ENCODE results near the gene IWS1.
"Not testable (repeated sequence)": the region's sequence is repeated elsewhere in the genome, so short reads cannot be mapped to it uniquely, and the experiment has no call there.

Gene IWS1

DNA sequence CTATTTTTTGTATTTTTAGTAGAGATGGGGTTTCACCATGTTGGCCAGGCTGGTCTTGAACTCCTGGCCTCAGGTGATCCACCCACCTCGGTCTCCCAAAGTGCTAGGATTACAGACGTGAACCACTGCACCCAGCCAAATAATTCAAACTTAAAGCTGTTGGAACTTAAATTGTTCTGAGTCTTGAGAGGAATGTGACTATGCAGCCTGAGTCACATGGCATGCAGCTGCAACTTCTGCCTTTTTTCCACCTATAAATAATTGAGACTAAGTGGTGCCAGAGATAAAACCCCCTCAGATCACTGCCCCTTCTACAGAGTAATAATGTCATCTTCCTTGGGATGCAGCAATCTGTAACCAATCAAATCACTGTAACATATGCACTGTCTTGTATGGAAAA lies 3.1 kb upstream of the IWS1 start:
- H3K27ac ChIP-seq (ENCODE audit: insufficient read depth in 1 of 2, low read depth in 1 of 2, low read length in 2 of 2, poor library complexity in 1 of 2, severe bottlenecking in 2 of 2); H3K9me3 ChIP-seq (ENCODE audit: control extremely low read depth in 1 of 5, control insufficient read depth in 4 of 5, insufficient read depth in 2 of 5, low read depth in 1 of 5, low read length in 4 of 5); H3K36me3 ChIP-seq (ENCODE audit: control insufficient read depth in 4 of 4, insufficient read depth in 4 of 4, low read length in 3 of 4); DNase-seq; H3K27me3 ChIP-seq (replicated peaks in 2 of 5; ENCODE audit: control insufficient read depth in 4 of 5, insufficient read depth in 5 of 5, low read length in 4 of 5); POLR2A ChIA-PET; H3K4me3 ChIP-seq (ENCODE audit: control insufficient read depth in 1 of 7, extremely low read depth in 1 of 7, insufficient read depth in 4 of 7, low read depth in 2 of 7, low read length in 6 of 7): not testable (repeated sequence)
- WGBS (ENCODE audit: insufficient coverage) = no CpG with 5 or more reads among the region's 2 CpGs
- peaks cover 11 to 21% (median 19%) of the 10 kb centered on the region in 4 experiments for H3K4me1 ChIP-seq (ENCODE audit: control extremely low read depth in 1 of 4, control insufficient read depth in 4 of 4, insufficient read depth in 4 of 4, low read length in 3 of 4)
- CTCF ChIA-PET = interaction anchor here (0.6 kb wide), 1 partner anchor 114 kb away, joined by 3 read pairs; no protein-coding TSS in a partner anchor

DNA sequence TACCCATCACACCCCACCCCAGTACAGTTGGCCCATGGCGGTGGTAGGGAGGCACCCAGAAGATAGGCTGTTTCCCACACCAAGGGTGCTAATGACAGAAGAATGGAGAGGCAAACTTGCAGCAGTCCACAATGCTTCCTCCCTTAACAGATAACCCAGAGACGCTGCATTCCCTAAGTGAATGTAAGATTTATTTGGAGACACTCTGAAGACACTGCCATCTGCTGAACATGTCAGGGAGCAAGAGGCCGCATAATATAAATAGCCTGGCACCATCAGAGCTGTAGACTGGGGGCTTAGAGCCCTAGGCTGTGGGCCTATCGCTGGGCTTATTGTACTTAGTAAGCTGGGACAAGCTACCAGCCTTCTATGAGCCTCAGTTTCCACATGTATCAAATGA lies 2.2 kb upstream of the IWS1 start:
- ChIA-PET POLR2A (interaction anchor here (0.7 kb wide), 1 partner anchor 250 kb away, joined by 13 read pairs; no protein-coding TSS in a partner anchor), CTCF (interaction anchor here (0.7 to 1.5 kb wide), 2 partner anchors 12 to 46 kb away, joined by 4 read pairs; no protein-coding TSS in a partner anchor)
- peaks cover 0 to under 1% (median 0%) of the 10 kb centered on the region in 5 experiments for H3K27me3 ChIP-seq (replicated peaks in 2 of 5; ENCODE audit: control insufficient read depth in 4 of 5, insufficient read depth in 5 of 5, low read length in 4 of 5)
- peaks cover 0 to 5% (median 0%) of the 10 kb centered on the region in 5 experiments for H3K9me3 ChIP-seq (ENCODE audit: control extremely low read depth in 1 of 5, control insufficient read depth in 4 of 5, insufficient read depth in 2 of 5, low read depth in 1 of 5, low read length in 4 of 5)
- peaks cover 11 to 21% (median 19%) of the 10 kb centered on the region in 4 experiments for H3K4me1 ChIP-seq (ENCODE audit: control extremely low read depth in 1 of 4, control insufficient read depth in 4 of 4, insufficient read depth in 4 of 4, low read length in 3 of 4)
- DNase-seq = peak in 1 of 3 donors; percentile 25
- H3K36me3 ChIP-seq (ENCODE audit: control insufficient read depth in 4 of 4, insufficient read depth in 4 of 4, low read length in 3 of 4) = peaks cover 0 to 6% (median 3%) of the 10 kb centered on the region in 4 experiments
- H3K27ac ChIP-seq (ENCODE audit: insufficient read depth in 1 of 2, low read depth in 1 of 2, low read length in 2 of 2, poor library complexity in 1 of 2, severe bottlenecking in 2 of 2) = no peak overlapping the region
- WGBS (ENCODE audit: insufficient coverage) = 70% methylated on average over 4 of the region's 4 CpGs
- H3K4me3 ChIP-seq (ENCODE audit: control insufficient read depth in 1 of 7, extremely low read depth in 1 of 7, insufficient read depth in 4 of 7, low read depth in 2 of 7, low read length in 6 of 7) = no peak overlapping the region

DNA sequence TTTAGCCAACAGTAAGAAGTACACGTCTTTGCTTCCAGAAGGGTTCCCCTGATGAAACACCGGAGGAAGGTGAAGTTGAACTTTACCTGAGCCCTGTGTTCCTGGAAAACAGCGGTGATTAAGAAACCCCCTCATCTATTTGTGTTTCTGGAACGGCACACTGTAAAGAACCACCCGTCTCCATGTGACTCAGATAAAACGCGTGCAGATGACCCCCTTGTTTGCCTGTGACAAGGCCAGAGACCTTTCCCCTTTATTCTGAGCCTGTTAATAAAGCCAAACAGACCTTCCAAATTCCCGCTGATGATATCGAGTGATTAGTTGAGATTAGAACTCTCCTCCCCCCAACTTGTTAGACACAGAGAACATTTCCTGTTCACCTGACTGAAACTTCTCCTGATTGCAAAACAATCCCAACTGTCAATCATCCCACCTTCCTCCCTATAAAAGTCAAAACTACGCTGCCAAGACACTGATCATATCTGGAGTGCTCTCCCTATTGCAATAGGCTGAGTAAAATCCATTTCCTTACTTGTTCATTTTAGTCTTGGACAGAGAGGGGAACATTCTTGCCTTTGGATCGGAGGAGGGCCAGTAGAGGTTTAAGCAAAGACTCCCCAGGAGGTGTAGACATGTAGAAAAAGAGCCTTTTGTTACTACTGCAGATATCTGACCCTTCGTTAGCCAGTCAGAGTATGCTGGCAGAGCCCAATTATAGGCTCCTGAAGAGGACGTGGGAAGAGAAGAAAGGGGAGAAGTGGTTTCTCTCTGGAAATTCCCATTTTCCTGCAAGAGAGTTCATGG lies 914 bp upstream of the IWS1 start:
- DNase-seq = no peak
- Histone ChIP-seq H3K27me3 (replicated peaks in 2 of 5; ENCODE audit: control insufficient read depth in 4 of 5, insufficient read depth in 5 of 5, low read length in 4 of 5) (no peaks in the 10 kb centered on the region), H3K27ac (ENCODE audit: insufficient read depth in 1 of 2, low read depth in 1 of 2, low read length in 2 of 2, poor library complexity in 1 of 2, severe bottlenecking in 2 of 2) (peak overlapping the region; percentile 87 to 97), H3K4me3 (ENCODE audit: control insufficient read depth in 1 of 7, extremely low read depth in 1 of 7, insufficient read depth in 4 of 7, low read depth in 2 of 7, low read length in 6 of 7) (peak overlapping the region; percentile 80 to 97 (median 92)), H3K4me1 (ENCODE audit: control extremely low read depth in 1 of 4, control insufficient read depth in 4 of 4, insufficient read depth in 4 of 4, low read length in 3 of 4) (peaks cover 11 to 21% (median 19%) of the 10 kb centered on the region in 4 experiments), H3K36me3 (ENCODE audit: control insufficient read depth in 4 of 4, insufficient read depth in 4 of 4, low read length in 3 of 4) (peaks cover 0 to 17% (median 13%) of the 10 kb centered on the region in 4 experiments), H3K9me3 (ENCODE audit: control extremely low read depth in 1 of 5, control insufficient read depth in 4 of 5, insufficient read depth in 2 of 5, low read depth in 1 of 5, low read length in 4 of 5) (peaks cover 0 to 5% (median 0%) of the 10 kb centered on the region in 5 experiments)
- 28% methylated on average over 10 of the region's 13 CpGs for WGBS (ENCODE audit: insufficient coverage)
- ChIA-PET POLR2A (interaction anchor here (0.6 kb wide), 1 partner anchor 431 kb away, joined by 3 read pairs; no protein-coding TSS in a partner anchor), CTCF (interaction anchor here (1.6 kb wide), 1 partner anchor 18 kb away, joined by 5 read pairs; no protein-coding TSS in a partner anchor)

DNA sequence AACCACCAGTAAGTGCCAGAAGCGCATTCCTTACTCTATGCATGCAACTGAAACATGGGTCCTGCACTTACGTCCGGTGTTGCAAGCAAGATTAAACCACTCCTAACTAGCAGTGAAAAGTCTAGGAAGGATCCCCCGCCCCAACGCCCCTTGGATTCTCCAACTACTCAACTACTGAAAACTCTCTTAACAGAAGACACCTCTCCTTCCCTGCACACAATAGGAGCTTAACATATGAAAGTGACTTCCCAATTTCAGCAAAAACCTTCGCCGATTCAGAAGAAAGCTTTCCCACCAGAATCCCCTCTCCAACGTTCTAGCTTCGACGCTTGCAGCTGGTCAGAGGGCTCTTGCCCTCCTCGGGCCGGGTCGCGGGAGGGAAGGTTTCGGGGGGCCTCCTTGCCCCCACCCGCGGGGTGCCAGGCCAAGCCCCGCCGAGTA lies 578 bp downstream of the IWS1 start:
- Histone ChIP-seq H3K36me3 (ENCODE audit: control insufficient read depth in 4 of 4, insufficient read depth in 4 of 4, low read length in 3 of 4) (peaks cover 4 to 29% (median 18%) of the 10 kb centered on the region in 4 experiments), H3K9me3 (ENCODE audit: control extremely low read depth in 1 of 5, control insufficient read depth in 4 of 5, insufficient read depth in 2 of 5, low read depth in 1 of 5, low read length in 4 of 5) (peaks cover 0 to 5% (median 0%) of the 10 kb centered on the region in 5 experiments), H3K4me3 (ENCODE audit: control insufficient read depth in 1 of 7, extremely low read depth in 1 of 7, insufficient read depth in 4 of 7, low read depth in 2 of 7, low read length in 6 of 7) (peak overlapping the region; percentile 80 to 97 (median 92)), H3K4me1 (ENCODE audit: control extremely low read depth in 1 of 4, control insufficient read depth in 4 of 4, insufficient read depth in 4 of 4, low read length in 3 of 4) (peaks cover 11 to 21% (median 19%) of the 10 kb centered on the region in 4 experiments), H3K27me3 (replicated peaks in 2 of 5; ENCODE audit: control insufficient read depth in 4 of 5, insufficient read depth in 5 of 5, low read length in 4 of 5) (no peaks in the 10 kb centered on the region), H3K27ac (ENCODE audit: insufficient read depth in 1 of 2, low read depth in 1 of 2, low read length in 2 of 2, poor library complexity in 1 of 2, severe bottlenecking in 2 of 2) (peak overlapping the region; percentile 87 to 97)
- DNase-seq = peak in 2 of 3 donors; percentile 51 to 59
- CTCF ChIA-PET = interaction anchor here (0.5 to 1.6 kb wide), 3 partner anchors 17 to 109 kb away, joined by 3 to 5 read pairs (median 3); no protein-coding TSS in a partner anchor
- WGBS (ENCODE audit: insufficient coverage) = 0% methylated on average over 18 of the region's 19 CpGs
- POLR2A ChIA-PET = no interaction called here

DNA sequence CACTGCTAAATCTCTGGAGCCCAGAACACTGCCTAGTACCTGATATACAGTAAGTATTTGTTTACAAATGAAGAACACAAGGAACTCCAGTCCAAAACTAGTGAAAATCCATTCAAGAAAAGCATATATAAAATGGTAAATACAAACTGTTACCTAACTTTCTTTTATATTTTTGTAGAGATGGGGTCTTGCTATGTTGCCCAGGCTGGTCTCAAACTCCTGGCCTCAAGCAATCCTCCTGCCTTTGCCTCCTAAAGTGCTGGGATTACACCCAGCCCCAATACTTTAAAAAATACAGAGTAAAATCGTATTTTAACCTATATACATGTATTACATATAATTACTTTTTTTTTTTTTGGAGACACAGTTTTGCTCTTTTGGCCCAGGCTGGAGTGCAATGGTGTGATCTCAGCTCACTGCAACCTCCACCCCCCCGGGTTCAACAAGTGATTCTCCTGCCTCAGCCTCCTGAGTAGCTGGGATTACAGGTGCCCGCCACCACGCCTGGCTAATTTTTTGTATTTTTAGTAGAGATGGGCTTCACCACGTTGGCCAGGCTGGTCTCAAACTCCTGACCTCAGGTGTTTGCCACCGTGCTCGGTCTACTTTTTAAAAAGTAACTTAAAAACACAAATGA lies 2.0 kb downstream of the IWS1 start:
- H3K9me3 ChIP-seq (ENCODE audit: control extremely low read depth in 1 of 5, control insufficient read depth in 4 of 5, insufficient read depth in 2 of 5, low read depth in 1 of 5, low read length in 4 of 5); POLR2A ChIA-PET; H3K4me3 ChIP-seq (ENCODE audit: control insufficient read depth in 1 of 7, extremely low read depth in 1 of 7, insufficient read depth in 4 of 7, low read depth in 2 of 7, low read length in 6 of 7); H3K27me3 ChIP-seq (replicated peaks in 2 of 5; ENCODE audit: control insufficient read depth in 4 of 5, insufficient read depth in 5 of 5, low read length in 4 of 5); CTCF ChIA-PET; DNase-seq; H3K27ac ChIP-seq (ENCODE audit: insufficient read depth in 1 of 2, low read depth in 1 of 2, low read length in 2 of 2, poor library complexity in 1 of 2, severe bottlenecking in 2 of 2): not testable (repeated sequence)
- peaks cover 11 to 21% (median 19%) of the 10 kb centered on the region in 4 experiments for H3K4me1 ChIP-seq (ENCODE audit: control extremely low read depth in 1 of 4, control insufficient read depth in 4 of 4, insufficient read depth in 4 of 4, low read length in 3 of 4)
- whole genome bisulfite sequencing (ENCODE audit: insufficient coverage) = no CpG with 5 or more reads among the region's 7 CpGs
- H3K36me3 ChIP-seq (ENCODE audit: control insufficient read depth in 4 of 4, insufficient read depth in 4 of 4, low read length in 3 of 4) = peaks cover 7 to 40% (median 25%) of the 10 kb centered on the region in 4 experiments

DNA sequence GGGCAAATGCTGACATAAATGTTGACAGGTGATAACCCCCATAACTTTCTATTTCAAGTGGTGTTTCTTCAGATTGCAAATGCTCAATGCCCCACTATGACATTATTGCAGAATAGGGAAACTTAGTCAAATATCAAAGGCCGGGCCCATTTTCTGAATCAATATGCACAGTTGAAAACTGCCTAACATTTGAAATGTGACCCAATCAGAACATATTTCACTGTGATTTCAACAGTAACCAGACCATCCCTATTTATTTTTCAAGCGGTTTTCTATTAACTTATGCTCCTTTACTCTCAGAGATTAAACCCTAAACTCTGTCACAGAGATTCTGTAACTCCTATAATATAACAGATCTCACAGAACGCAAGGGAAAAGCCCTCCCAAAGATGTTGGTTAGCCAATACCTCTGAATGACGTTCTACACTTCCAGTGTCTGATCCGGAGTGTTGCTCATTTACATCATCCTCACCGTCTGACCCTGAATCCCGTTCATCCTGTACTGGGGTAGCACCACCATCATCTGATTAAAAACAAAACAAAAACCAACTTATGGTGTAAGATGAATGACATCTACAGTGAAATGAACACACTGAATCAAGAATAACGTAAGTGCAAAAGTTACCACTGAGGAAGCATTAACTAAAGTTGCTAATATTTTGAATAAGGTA lies 2.9 kb downstream of the IWS1 start:
- H3K27me3 ChIP-seq (replicated peaks in 2 of 5; ENCODE audit: control insufficient read depth in 4 of 5, insufficient read depth in 5 of 5, low read length in 4 of 5) = no peaks in the 10 kb centered on the region
- CTCF ChIA-PET = no interaction called here
- H3K4me1 ChIP-seq (ENCODE audit: control extremely low read depth in 1 of 4, control insufficient read depth in 4 of 4, insufficient read depth in 4 of 4, low read length in 3 of 4) = peaks cover 11 to 21% (median 19%) of the 10 kb centered on the region in 4 experiments
- H3K9me3 ChIP-seq (ENCODE audit: control extremely low read depth in 1 of 5, control insufficient read depth in 4 of 5, insufficient read depth in 2 of 5, low read depth in 1 of 5, low read length in 4 of 5) = no peaks in the 10 kb centered on the region
- H3K4me3 ChIP-seq (ENCODE audit: control insufficient read depth in 1 of 7, extremely low read depth in 1 of 7, insufficient read depth in 4 of 7, low read depth in 2 of 7, low read length in 6 of 7) = no peak overlapping the region
- H3K36me3 ChIP-seq (ENCODE audit: control insufficient read depth in 4 of 4, insufficient read depth in 4 of 4, low read length in 3 of 4) = peaks cover 9 to 44% (median 26%) of the 10 kb centered on the region in 4 experiments
- POLR2A ChIA-PET = no interaction called here
- no peak overlapping the region for H3K27ac ChIP-seq (ENCODE audit: insufficient read depth in 1 of 2, low read depth in 1 of 2, low read length in 2 of 2, poor library complexity in 1 of 2, severe bottlenecking in 2 of 2)
- no peak for DNase-seq
- WGBS (ENCODE audit: insufficient coverage) = 100% methylated on average over 5 of the region's 8 CpGs

Data from common myeloid progenitor, CD34-positive (primary cell).